HG02973 (cell line): Measurements from ENCODE around the gene PPP1R10.
"Not testable (repeated sequence)": the region's sequence is repeated elsewhere in the genome, so short reads cannot be mapped to it uniquely, and the experiment has no call there.

Experiments used
- ATAC-seq: cut with Tn5 transposase; IDR thresholded peaks from one replicate; pipeline ENCODE4 v1.9.1; 2021; ENCODE audit warnings: moderate library complexity; ENCODE audit not compliant: unreplicated experiment

Gene PPP1R10

DNA sequence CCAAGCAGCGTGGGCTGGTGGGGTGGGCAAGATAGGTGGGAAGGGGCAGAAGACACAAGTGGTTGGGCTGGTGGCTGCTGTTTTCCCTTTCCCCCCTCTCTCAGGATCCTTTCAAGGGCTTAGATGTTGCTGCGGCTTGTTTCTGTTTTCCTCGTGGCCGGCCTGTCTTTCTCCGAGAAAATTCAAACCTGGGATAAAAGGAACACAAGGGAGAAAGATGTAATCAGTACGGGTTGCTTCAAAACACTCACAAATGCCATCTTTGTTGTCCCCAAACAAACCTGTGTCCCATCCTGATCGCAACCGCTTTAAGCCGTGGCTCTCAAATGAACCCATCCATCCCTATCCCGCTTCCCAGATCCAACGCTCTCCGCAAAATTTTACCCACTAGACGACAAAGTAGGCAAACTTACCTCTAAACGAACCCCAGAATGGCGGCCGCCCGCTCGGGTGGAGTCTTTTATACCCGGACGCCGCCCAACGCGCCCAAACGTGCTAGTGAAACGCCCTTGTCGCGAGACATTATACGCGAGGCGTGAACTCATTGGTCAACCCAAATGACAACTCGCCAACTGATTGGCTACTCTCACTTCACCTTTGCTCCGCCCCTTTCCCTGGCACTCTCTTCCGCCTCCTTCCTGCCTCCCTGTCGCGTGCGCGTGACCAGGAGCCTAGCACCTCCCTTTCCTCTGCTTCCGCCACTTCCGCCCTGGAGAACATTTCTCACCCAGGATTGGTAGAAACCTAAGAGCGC is at the start of gene PPP1R10:
Gene PPP1R10, minus strand, starts transcription at position 433 of the 754 bp plus-strand sequence. CDS start 7,299 bp downstream, outside the sequence.
- ATAC-seq = peak; percentile 70

GRCh38 chr6:30666300-30666699 is 49.3 kb upstream of the PPP1R10 start:
- not testable (repeated sequence) for ATAC-seq

DNA sequence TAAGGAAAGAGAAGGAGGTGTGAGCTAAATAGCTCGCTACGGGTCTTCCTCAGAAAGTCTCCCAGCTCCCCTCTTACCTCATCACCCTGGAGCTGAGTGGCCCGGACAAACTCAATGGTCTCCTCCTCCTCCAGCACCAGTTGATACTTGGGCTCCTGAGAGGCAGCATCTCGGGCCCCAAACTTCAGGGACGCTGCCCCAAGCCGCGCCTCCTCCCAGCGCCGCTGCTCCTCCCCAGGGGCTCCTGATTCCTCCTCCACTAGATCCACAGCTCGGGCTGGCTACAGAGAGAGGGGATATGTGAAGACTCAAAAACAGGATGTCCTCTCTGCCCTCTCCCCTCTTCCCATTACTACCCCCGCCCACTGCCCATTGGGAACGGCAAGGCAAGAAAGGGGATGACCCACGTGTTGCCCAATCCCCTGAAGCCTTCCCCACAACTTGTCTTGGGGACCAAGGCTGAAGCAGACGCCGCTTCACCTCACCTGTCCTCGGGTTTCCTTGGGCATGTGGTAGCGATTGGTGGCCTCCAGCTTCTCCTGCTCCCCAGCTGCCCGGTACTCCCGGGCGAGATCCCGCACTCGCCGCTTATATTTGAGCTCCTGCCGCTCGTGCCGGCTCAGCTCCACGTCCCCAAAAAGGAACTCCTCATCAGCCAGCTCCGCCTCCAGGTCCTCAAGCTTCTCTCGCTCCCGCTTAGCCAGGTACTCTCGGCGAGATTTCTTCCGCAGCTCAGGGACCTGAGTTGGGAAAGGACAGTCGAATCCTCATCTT is 48.1 kb upstream of the PPP1R10 start:
- no peak for ATAC-seq

GRCh38 chr6:30657922-30658321 is 40.9 kb upstream of the PPP1R10 start:
- ATAC-seq = not testable (repeated sequence)

GRCh38 chr6:30657454-30657853 is 40.4 kb upstream of the PPP1R10 start:
- no peak for ATAC-seq

- no peak for ATAC-seq
Measured at GRCh38 chr6:30656513-30656912, 39.5 kb upstream of the PPP1R10 start.

DNA sequence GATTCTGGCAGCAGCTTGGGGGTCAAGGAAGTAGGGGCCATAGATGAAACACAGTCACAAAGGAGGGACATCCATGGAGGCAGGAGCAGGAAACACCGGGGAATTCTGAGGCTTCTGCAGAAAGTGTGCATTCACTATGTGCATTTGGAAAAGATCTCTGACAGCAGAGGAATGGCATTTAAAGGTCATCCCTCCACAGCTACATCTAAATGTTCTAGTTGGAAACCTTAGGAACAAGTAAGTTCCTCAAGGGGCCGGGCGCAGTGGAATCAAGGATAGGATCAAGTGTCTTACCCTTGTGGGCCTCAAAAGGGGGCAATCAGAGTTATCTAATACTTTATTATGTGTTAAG is 38.7 kb upstream of the PPP1R10 start:
- no peak for ATAC-seq

DNA sequence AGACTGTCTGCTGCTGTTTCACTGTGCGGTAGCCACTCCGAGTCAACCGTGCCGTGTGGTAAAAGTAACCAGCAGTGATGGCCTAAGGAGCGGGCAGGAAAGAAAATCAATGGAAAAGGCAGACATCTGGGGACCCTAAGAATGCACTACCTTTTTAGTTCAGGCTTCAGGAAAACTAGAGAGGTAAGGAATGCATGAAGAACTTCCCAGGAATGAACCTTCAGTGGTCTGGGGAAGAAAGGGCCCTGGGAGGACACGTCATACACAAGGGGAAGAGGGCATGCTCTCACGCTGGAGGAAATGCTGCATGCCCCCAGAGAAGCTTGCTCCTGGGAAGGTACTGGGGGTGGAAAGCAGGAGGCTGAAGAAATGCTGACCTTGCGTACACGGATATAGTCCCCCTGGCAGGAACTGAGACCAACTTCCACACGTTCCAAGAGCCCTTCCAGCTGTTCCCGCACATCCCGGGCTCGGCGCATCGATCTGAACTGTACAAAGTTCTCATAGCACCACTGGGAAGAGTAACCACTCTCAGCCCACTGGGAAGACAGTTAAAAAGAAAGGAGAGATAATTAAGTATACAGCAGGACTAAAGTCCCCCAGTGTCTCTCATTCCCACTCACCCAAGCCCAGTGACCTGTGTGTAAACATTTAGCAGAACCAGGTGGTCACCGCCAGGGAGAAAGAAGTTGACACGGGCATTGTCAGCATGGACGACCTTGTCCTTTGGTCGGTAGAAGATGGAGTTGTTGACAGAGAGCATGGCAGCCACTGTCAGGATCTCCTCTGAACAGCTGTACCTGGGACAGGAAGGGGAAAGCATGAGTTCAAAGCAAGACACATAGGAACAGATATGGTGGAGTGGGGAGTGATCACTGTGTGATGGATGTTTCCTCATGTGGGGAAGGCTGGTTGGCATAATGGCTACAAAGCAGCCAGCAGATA is 38.0 kb upstream of the PPP1R10 start:
- ATAC-seq = no peak

GRCh38 chr6:30651143-30651542 is 34.1 kb upstream of the PPP1R10 start:
- no peak for ATAC-seq

GRCh38 chr6:30647242-30648116 is 30.4 kb upstream of the PPP1R10 start:
- ATAC-seq = peak; percentile 64

GRCh38 chr6:30646450-30647241 is 29.6 kb upstream of the PPP1R10 start, which contains the start of gene C6orf136:
Gene C6orf136, plus strand, starts transcription at chr6:30647133. Its CDS starts 99 bp downstream, at chr6:30647232.
- ATAC-seq = peak; percentile 41

DNA sequence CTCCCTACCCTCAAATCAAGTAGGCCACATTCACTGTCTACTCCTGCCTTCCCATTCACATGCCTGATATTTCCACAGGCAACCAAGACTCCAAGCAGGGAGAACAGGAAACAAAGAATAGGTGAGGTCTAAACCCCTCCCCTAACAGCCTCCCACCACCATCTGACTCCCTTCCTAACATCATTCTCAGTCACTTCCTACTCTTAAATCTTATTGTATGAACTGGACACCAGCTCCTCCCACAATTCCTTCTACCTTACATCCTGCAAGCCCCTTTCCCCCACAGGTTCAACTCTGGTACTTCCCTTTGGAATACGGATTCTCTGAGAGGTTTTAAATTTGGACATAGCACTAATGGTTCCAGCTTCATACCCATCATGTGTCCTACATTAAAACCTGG is 28.9 kb upstream of the PPP1R10 start:
- ATAC-seq = no peak

GRCh38 chr6:30644769-30645168 is 27.7 kb upstream of the PPP1R10 start:
- no peak for ATAC-seq

GRCh38 chr6:30643656-30644055 is 26.6 kb upstream of the PPP1R10 start:
- ATAC-seq = no peak

DNA sequence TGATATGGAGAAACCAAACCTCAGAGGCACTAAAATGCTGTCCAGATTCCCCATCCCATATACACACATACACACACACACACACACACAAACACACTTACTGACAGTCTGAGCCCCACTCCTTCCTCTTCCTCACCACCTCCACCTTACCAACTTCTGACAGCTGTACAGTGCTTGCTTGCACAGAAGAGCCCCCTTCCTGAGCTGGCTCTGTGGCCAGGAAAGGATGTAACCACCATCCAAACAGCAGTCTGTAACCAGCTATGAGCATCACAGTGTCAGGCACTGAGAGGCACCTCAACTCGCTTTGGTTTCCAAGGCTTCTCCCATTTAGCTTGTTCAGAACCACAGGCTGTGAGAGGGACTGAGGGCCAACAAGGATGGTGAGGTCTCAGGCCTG is 24.0 kb upstream of the PPP1R10 start:
- no peak for ATAC-seq

- no peak for ATAC-seq
Measured at GRCh38 chr6:30640481-30640880, 23.4 kb upstream of the PPP1R10 start.

DNA sequence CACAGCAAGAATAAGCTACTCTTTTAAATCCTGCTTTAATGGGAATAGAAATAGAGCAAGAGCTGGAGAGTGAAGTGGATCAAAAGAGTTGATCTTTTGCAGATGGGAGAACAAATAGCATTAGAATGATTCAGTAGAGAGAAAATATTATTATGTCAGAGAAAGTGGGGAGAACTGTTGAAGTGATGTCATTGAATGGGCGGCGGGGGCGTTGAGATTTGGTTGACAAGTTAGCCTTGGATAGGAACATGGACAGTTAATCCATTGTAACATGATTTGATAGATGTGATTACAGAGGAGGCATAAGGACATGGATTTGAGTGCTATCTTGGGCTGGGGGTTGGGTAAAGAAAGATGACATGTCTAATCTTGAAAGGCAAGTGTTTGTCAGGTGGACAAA is 18.8 kb upstream of the PPP1R10 start:
- no peak for ATAC-seq

GRCh38 chr6:30626484-30627366 is 9.7 kb upstream of the PPP1R10 start, which contains the start of gene ATAT1:
Gene ATAT1, plus strand, starts transcription at chr6:30626874.
- peak; percentile 61 for ATAC-seq
